ENCODE data around the gene INTS6L. TPM values are rescaled to one million over a fixed set of nuclear protein-coding genes. Genes with fewer than 3 reads are reported as not detected.

INTS6L gene
- total RNA-seq, 4 donors from 2014 or later: 14.4 to 26.1 (median 22.6) TPM

GRCh38 chrX:135498236-135498635, 22.2 kb upstream of the INTS6L start:
- intact Hi-C loops (cut with DNase I; ENCODE audit: low total_unique reads): no loop called here
- Histone ChIP-seq H3K36me3 (no peaks in the 10 kb centered on the region), H3K27me3 (peaks cover 0 to 5% of the 10 kb centered on the region in 2 donors), H3K9me3 (no peaks in the 10 kb centered on the region), H3K27ac (no peak overlapping the region), H3K4me1 (no peaks in the 10 kb centered on the region), H3K4me3 (no peak overlapping the region)
- TF ChIP-seq POLR2A (IDR thresholded peaks at IDR 0.05) (no peak), CTCF (IDR thresholded peaks at IDR 0.05) (no peak)
- DNase-seq: no peak

GRCh38 chrX:135505351-135505750, 15.1 kb upstream of the INTS6L start:
- Histone ChIP-seq H3K4me1 (no peaks in the 10 kb centered on the region), H3K9me3 (no peaks in the 10 kb centered on the region), H3K27ac (no peak overlapping the region), H3K4me3 (no peak overlapping the region), H3K36me3 (no peaks in the 10 kb centered on the region), H3K27me3 (no peaks in the 10 kb centered on the region)
- no peak for DNase-seq
- TF ChIP-seq CTCF (IDR thresholded peaks at IDR 0.05): no peak
- no peak for TF ChIP-seq POLR2A (IDR thresholded peaks at IDR 0.05)
- intact Hi-C loops (cut with DNase I; ENCODE audit: low total_unique reads): no loop called here

- Histone ChIP-seq H3K9me3 (no peaks in the 10 kb centered on the region), H3K27me3 (no peaks in the 10 kb centered on the region), H3K4me3 (no peak overlapping the region), H3K4me1 (no peaks in the 10 kb centered on the region), H3K36me3 (no peaks in the 10 kb centered on the region), H3K27ac (no peak overlapping the region)
- intact Hi-C loops (cut with DNase I; ENCODE audit: low total_unique reads): no loop called here
- TF ChIP-seq CTCF (IDR thresholded peaks at IDR 0.05) (no peak), POLR2A (IDR thresholded peaks at IDR 0.05) (no peak)
- DNase-seq: no peak
These were observed 10.6 kb upstream of the INTS6L start for GRCh38 chrX:135509885-135510284.

GRCh38 chrX:135512508-135513129, 7.8 kb upstream of the INTS6L start:
- H3K9me3 ChIP-seq: no peaks in the 10 kb centered on the region
- no peak for DNase-seq

GRCh38 chrX:135513130-135513515, 7.3 kb upstream of the INTS6L start:
- Histone ChIP-seq H3K9me3 (no peaks in the 10 kb centered on the region), H3K4me1 (no peaks in the 10 kb centered on the region), H3K36me3 (no peaks in the 10 kb centered on the region), H3K27me3 (no peaks in the 10 kb centered on the region), H3K27ac (no peak overlapping the region), H3K4me3 (no peak overlapping the region)
- no peak for DNase-seq
- TF ChIP-seq CTCF (IDR thresholded peaks at IDR 0.05): no peak
- no peak for TF ChIP-seq POLR2A (IDR thresholded peaks at IDR 0.05)
- intact Hi-C loops (cut with DNase I; ENCODE audit: low total_unique reads): no loop called here

More at GRCh38 chrX:135512508-135513129, 7.8 kb upstream of the INTS6L start:
- Histone ChIP-seq H3K27me3 (no peaks in the 10 kb centered on the region), H3K4me1 (no peaks in the 10 kb centered on the region), H3K4me3 (no peak overlapping the region), H3K36me3 (no peaks in the 10 kb centered on the region), H3K27ac (no peak overlapping the region)
- intact Hi-C loops (cut with DNase I; ENCODE audit: low total_unique reads): no loop called here
- TF ChIP-seq CTCF (IDR thresholded peaks at IDR 0.05) (no peak), POLR2A (IDR thresholded peaks at IDR 0.05) (no peak)

Measured in uterus (tissue), 4 donors.